CD4-positive, alpha-beta T cell treated with Interferon gamma for 1 hour (primary cell): ENCODE data around the gene ADSS2.

Source experiments
- DNase-seq: peaks from one replicate; pipeline ENCODE4 v3.0.0-alpha.2; 2020

ADSS2 gene

GRCh38 chr1:244361764-244362473 lies 89.8 kb downstream of the ADSS2 start:
- no peak for DNase-seq
